SK-N-SH treated with all-trans-retinoic acid at 6 μM for 48 hours (cell line): ENCODE data around the gene LRRC10B.

Experiments
- ATAC-seq: fragments of 200-7000 bp; cut with Tn5 transposase; 3 replicates; pipeline ENCODE4 v1.9.1; 2020; ENCODE audit warnings: mild to moderate bottlenecking, moderate library complexity
- ARNTL ChIP-seq: fragments of 450-650 bp; formaldehyde crosslinking; IDR thresholded peaks from 2 replicates; pipeline ENCODE4 v1.5.0; 2020; ENCODE audit warnings: low read depth, mild to moderate bottlenecking, moderate library complexity, borderline replicate concordance
- BACH2 ChIP-seq: fragments of 250-450 bp; sonication (Bioruptor Pico); IDR thresholded peaks from 2 replicates; pipeline ENCODE4 v1.9.0; 2021; ENCODE audit warnings: mild to moderate bottlenecking, borderline replicate concordance
- CSDC2 ChIP-seq: fragments of 250-450 bp; sonication (Bioruptor Pico); IDR thresholded peaks from 2 replicates; pipeline ENCODE4 v1.5.0; 2020; ENCODE audit warnings: mild to moderate bottlenecking, moderate library complexity
- ESRRG ChIP-seq: fragments of 250-450 bp; sonication (Bioruptor Pico); IDR thresholded peaks from 2 replicates; pipeline ENCODE4 v1.6.1; 2021; ENCODE audit warnings: mild to moderate bottlenecking
- GLIS3 ChIP-seq: fragments of 250-450 bp; sonication (Bioruptor Pico); IDR thresholded peaks from 2 replicates; pipeline ENCODE4 v1.5.0; 2020; ENCODE audit warnings: mild to moderate bottlenecking, moderate library complexity
- ISL1 ChIP-seq: fragments of 250-450 bp; sonication (Bioruptor Pico); IDR thresholded peaks from 2 replicates; pipeline ENCODE4 v2.1.2; 2022; ENCODE audit warnings: mild to moderate bottlenecking, moderate library complexity
- OSR1 ChIP-seq: fragments of 250-450 bp; sonication (Bioruptor Pico); IDR thresholded peaks from 2 replicates; pipeline ENCODE4 v1.8.0; 2022; ENCODE audit warnings: moderate library complexity, mild to moderate bottlenecking, inconsistent platforms
- PPARA ChIP-seq: fragments of 250-450 bp; sonication (Bioruptor Pico); IDR thresholded peaks from 2 replicates; pipeline ENCODE4 v1.5.0; 2020; ENCODE audit warnings: mild to moderate bottlenecking, borderline replicate concordance
- RARB ChIP-seq: fragments of 250-450 bp; sonication (Bioruptor Pico); IDR thresholded peaks from 2 replicates; pipeline ENCODE4 v1.8.0; 2021; ENCODE audit warnings: mild to moderate bottlenecking, moderate library complexity
- SNAI2 ChIP-seq: fragments of 250-450 bp; sonication (Bioruptor Pico); IDR thresholded peaks from 2 replicates; pipeline ENCODE4 v1.5.0; 2020; ENCODE audit warnings: mild to moderate bottlenecking, moderate library complexity
- TCF4 ChIP-seq: fragments of 250-450 bp; sonication (Bioruptor Pico); IDR thresholded peaks from 2 replicates; pipeline ENCODE4 v1.8.0; 2021; ENCODE audit warnings: mild to moderate bottlenecking, moderate library complexity, borderline replicate concordance
- TOX ChIP-seq: fragments of 250-450 bp; sonication (Bioruptor Pico); IDR thresholded peaks from 2 replicates; pipeline ENCODE4 v1.8.0; 2021; ENCODE audit warnings: mild to moderate bottlenecking, moderate library complexity, borderline replicate concordance
- ZC3H10 ChIP-seq: fragments of 250-450 bp; sonication (Bioruptor Pico); IDR thresholded peaks from 2 replicates; pipeline ENCODE4 v1.5.1; 2021; ENCODE audit warnings: mild to moderate bottlenecking, moderate library complexity
- ZFP3 ChIP-seq: fragments of 250-450 bp; sonication (Bioruptor Pico); IDR thresholded peaks from 2 replicates; pipeline ENCODE4 v1.5.0; 2020; ENCODE audit warnings: mild to moderate bottlenecking, moderate library complexity
- ZFP30 ChIP-seq: fragments of 450-650 bp; formaldehyde crosslinking; IDR thresholded peaks from 2 replicates; pipeline ENCODE4 v1.5.0; 2022; ENCODE audit warnings: mild to moderate bottlenecking, moderate library complexity
- ZNF565 ChIP-seq: fragments of 450-650 bp; formaldehyde crosslinking; conservative IDR thresholded peaks from 2 replicates; pipeline ENCODE4 v1.5.0; 2020; ENCODE audit warnings: low read depth, mild to moderate bottlenecking, moderate library complexity
- ZNF70 ChIP-seq: fragments of 450-650 bp; formaldehyde crosslinking; IDR thresholded peaks from 2 replicates; pipeline ENCODE4 v1.5.0; 2020; ENCODE audit warnings: mild to moderate bottlenecking, moderate library complexity
- ZNF8 ChIP-seq: fragments of 450-650 bp; formaldehyde crosslinking; IDR thresholded peaks from 2 replicates; pipeline ENCODE4 v1.5.0; 2020; ENCODE audit warnings: mild to moderate bottlenecking, moderate library complexity
- TF ChIP-seq, protein P1 (sequence below): fragments of 250-450 bp; sonication (Bioruptor Pico); IDR thresholded peaks from 2 replicates; pipeline ENCODE4 v1.5.1; 2021; ENCODE audit warnings: mild to moderate bottlenecking, moderate library complexity
- TF ChIP-seq, protein P2 (sequence below): fragments of 250-450 bp; sonication (Bioruptor Pico); IDR thresholded peaks from 2 replicates; pipeline ENCODE4 v1.5.1; 2020; ENCODE audit warnings: low read depth, mild to moderate bottlenecking, moderate library complexity
- TF ChIP-seq, protein P3 (sequence below): fragments of 250-450 bp; sonication (Bioruptor Pico); IDR thresholded peaks from 2 replicates; pipeline ENCODE4 v1.5.0; 2020; ENCODE audit warnings: mild to moderate bottlenecking, moderate library complexity
- TF ChIP-seq, protein P4 (sequence below): fragments of 250-450 bp; sonication (Bioruptor Pico); IDR thresholded peaks from 2 replicates; pipeline ENCODE4 v1.8.0; 2021; ENCODE audit warnings: low read depth, mild to moderate bottlenecking, moderate library complexity, borderline replicate concordance
- TF ChIP-seq, protein P5 (sequence below): fragments of 250-450 bp; sonication (Bioruptor Pico); IDR thresholded peaks from 2 replicates; pipeline ENCODE4 v1.8.0; 2020; ENCODE audit warnings: mild to moderate bottlenecking, moderate library complexity, borderline replicate concordance

LRRC10B gene

DNA sequence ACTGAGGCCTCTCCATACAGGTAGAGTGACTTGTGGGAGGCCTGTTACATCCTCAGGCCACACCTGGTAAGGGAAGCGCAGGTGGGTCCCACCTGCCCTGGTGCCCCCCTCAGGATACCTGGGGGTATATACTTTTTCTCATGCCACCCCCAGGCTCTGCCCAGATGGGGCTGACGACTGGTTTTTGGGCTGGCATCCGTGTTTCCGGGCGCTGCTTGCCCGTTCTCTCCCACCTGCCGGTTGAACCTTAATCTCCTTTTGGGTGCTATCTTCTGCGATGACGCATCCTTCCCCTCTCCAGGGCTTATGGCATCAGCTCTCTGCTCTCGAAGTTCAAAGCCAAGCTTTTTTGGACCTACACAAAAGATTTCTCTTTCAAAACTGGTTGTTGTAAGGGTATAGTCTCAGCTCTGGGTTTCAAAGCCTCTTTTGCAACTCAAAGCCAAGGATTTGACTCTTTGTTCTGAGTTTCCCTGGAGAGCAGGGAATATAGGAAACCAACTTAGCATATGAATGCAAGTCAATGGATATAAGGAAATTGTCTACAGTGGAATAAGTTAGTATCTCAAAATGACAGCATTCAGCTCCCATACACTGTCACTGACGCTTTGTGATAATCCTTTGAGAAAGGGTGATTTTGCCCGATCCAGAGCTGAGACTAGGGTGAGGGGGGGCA is 8.6 kb upstream of the LRRC10B start:
- TF ChIP-seq ZNF70 (CRISPR knock-in tag) = no peak
- no peak for TF ChIP-seq ARNTL (CRISPR knock-in tag)
- ATAC-seq = no peak

DNA sequence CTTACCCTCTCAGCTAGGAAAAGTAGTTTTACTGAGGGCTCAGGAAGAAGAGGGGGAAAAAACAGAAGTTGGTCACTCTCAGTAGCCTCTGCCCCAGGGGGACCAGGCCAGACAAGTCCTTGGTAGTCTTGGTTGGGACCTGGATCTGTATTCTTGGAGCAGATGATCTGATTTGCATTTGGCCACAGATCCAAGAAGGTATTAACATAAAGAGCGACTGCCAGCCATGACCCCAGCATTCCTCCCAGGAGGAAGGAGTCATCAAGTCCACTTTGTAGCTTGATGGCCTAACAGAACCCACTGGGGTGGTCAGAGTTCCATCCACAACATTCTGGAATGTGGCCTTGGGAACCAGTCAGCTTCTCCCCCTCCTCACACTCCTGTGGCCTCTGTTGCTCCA is 6.0 kb upstream of the LRRC10B start:
- no peak for TF ChIP-seq ZFP3
- TF ChIP-seq ARNTL (CRISPR knock-in tag) = no peak
- TF ChIP-seq, protein P1, sequence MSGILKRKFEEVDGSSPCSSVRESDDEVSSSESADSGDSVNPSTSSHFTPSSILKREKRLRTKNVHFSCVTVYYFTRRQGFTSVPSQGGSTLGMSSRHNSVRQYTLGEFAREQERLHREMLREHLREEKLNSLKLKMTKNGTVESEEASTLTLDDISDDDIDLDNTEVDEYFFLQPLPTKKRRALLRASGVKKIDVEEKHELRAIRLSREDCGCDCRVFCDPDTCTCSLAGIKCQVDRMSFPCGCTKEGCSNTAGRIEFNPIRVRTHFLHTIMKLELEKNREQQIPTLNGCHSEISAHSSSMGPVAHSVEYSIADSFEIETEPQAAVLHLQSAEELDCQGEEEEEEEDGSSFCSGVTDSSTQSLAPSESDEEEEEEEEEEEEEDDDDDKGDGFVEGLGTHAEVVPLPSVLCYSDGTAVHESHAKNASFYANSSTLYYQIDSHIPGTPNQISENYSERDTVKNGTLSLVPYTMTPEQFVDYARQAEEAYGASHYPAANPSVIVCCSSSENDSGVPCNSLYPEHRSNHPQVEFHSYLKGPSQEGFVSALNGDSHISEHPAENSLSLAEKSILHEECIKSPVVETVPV (CRISPR knock-in tag) = no peak
- TF ChIP-seq, protein P2, sequence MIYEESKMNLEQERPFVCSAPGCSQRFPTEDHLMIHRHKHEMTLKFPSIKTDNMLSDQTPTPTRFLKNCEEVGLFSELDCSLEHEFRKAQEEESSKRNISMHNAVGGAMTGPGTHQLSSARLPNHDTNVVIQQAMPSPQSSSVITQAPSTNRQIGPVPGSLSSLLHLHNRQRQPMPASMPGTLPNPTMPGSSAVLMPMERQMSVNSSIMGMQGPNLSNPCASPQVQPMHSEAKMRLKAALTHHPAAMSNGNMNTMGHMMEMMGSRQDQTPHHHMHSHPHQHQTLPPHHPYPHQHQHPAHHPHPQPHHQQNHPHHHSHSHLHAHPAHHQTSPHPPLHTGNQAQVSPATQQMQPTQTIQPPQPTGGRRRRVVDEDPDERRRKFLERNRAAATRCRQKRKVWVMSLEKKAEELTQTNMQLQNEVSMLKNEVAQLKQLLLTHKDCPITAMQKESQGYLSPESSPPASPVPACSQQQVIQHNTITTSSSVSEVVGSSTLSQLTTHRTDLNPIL (CRISPR knock-in tag) = no peak
- no peak for TF ChIP-seq ESRRG (CRISPR knock-in tag)
- TF ChIP-seq ZC3H10 = no peak
- TF ChIP-seq CSDC2 (CRISPR knock-in tag) = no peak
- TF ChIP-seq GLIS3 = no peak
- no peak for TF ChIP-seq OSR1 (CRISPR knock-in tag)
- TF ChIP-seq SNAI2 (CRISPR knock-in tag) = no peak
- TF ChIP-seq, protein P3, sequence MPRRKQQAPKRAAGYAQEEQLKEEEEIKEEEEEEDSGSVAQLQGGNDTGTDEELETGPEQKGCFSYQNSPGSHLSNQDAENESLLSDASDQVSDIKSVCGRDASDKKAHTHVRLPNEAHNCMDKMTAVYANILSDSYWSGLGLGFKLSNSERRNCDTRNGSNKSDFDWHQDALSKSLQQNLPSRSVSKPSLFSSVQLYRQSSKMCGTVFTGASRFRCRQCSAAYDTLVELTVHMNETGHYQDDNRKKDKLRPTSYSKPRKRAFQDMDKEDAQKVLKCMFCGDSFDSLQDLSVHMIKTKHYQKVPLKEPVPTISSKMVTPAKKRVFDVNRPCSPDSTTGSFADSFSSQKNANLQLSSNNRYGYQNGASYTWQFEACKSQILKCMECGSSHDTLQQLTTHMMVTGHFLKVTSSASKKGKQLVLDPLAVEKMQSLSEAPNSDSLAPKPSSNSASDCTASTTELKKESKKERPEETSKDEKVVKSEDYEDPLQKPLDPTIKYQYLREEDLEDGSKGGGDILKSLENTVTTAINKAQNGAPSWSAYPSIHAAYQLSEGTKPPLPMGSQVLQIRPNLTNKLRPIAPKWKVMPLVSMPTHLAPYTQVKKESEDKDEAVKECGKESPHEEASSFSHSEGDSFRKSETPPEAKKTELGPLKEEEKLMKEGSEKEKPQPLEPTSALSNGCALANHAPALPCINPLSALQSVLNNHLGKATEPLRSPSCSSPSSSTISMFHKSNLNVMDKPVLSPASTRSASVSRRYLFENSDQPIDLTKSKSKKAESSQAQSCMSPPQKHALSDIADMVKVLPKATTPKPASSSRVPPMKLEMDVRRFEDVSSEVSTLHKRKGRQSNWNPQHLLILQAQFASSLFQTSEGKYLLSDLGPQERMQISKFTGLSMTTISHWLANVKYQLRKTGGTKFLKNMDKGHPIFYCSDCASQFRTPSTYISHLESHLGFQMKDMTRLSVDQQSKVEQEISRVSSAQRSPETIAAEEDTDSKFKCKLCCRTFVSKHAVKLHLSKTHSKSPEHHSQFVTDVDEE (CRISPR knock-in tag) = no peak
- no peak for TF ChIP-seq TCF4
- no peak for TF ChIP-seq PPARA (CRISPR knock-in tag)
- TF ChIP-seq ISL1 (CRISPR knock-in tag) = no peak
- no peak for TF ChIP-seq ZFP30 (CRISPR knock-in tag)
- TF ChIP-seq, protein P4, sequence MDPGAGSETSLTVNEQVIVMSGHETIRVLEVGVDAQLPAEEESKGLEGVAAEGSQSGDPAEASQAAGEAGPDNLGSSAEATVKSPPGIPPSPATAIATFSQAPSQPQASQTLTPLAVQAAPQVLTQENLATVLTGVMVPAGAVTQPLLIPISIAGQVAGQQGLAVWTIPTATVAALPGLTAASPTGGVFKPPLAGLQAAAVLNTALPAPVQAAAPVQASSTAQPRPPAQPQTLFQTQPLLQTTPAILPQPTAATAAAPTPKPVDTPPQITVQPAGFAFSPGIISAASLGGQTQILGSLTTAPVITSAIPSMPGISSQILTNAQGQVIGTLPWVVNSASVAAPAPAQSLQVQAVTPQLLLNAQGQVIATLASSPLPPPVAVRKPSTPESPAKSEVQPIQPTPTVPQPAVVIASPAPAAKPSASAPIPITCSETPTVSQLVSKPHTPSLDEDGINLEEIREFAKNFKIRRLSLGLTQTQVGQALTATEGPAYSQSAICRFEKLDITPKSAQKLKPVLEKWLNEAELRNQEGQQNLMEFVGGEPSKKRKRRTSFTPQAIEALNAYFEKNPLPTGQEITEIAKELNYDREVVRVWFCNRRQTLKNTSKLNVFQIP (CRISPR knock-in tag) = no peak
- TF ChIP-seq BACH2 (CRISPR knock-in tag) = no peak
- TF ChIP-seq ZNF565 (CRISPR knock-in tag) = no peak
- TF ChIP-seq TOX (CRISPR knock-in tag) = no peak
- TF ChIP-seq ZNF8 = no peak
- ATAC-seq = no peak

DNA sequence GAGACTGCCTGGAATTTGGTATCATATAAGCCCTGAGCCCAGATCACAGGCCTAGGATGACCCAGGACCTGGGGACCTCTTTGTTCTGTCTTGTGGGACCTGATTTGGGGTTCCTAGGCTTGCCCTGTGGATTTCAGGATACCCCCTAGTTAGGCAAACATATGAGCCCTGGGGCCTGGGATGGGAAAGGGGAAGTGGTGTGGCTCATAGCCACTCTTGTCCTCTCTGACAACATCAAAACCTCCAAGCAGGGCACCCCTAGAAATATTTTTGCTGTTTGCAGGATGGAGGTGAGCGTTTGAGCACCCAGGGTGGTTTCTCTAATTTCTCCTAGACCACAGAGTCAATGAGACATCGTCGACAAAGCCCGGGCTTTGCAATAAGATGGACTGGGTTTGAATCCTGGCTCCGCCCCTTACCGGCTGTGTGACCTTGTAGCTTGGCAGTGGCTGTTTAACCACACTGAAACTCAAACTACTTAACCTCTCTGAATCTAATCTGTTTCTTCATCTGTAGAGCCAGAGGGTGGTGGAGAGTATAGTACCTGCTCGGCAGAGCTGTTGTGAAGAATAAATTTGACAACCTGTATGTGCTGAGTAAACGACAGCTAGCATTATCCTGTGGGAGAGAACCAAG is 5.3 kb upstream of the LRRC10B start:
- TF ChIP-seq ZNF8 (no peak), ZFP3 (no peak), ZNF565 (CRISPR knock-in tag) (no peak), PPARA (CRISPR knock-in tag) (no peak), RARB (CRISPR knock-in tag) (no peak), ZFP30 (CRISPR knock-in tag) (no peak), BACH2 (CRISPR knock-in tag) (no peak), SNAI2 (CRISPR knock-in tag) (no peak)
- TF ChIP-seq, protein P4 (CRISPR knock-in tag) = no peak
- TF ChIP-seq, protein P5, sequence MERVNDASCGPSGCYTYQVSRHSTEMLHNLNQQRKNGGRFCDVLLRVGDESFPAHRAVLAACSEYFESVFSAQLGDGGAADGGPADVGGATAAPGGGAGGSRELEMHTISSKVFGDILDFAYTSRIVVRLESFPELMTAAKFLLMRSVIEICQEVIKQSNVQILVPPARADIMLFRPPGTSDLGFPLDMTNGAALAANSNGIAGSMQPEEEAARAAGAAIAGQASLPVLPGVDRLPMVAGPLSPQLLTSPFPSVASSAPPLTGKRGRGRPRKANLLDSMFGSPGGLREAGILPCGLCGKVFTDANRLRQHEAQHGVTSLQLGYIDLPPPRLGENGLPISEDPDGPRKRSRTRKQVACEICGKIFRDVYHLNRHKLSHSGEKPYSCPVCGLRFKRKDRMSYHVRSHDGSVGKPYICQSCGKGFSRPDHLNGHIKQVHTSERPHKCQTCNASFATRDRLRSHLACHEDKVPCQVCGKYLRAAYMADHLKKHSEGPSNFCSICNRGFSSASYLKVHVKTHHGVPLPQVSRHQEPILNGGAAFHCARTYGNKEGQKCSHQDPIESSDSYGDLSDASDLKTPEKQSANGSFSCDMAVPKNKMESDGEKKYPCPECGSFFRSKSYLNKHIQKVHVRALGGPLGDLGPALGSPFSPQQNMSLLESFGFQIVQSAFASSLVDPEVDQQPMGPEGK (CRISPR knock-in tag) = no peak
- TF ChIP-seq, all 23 proteins: peak for 0
- ATAC-seq = no peak
